ENCODE results near the gene MOCS1.

Gene MOCS1

DNA sequence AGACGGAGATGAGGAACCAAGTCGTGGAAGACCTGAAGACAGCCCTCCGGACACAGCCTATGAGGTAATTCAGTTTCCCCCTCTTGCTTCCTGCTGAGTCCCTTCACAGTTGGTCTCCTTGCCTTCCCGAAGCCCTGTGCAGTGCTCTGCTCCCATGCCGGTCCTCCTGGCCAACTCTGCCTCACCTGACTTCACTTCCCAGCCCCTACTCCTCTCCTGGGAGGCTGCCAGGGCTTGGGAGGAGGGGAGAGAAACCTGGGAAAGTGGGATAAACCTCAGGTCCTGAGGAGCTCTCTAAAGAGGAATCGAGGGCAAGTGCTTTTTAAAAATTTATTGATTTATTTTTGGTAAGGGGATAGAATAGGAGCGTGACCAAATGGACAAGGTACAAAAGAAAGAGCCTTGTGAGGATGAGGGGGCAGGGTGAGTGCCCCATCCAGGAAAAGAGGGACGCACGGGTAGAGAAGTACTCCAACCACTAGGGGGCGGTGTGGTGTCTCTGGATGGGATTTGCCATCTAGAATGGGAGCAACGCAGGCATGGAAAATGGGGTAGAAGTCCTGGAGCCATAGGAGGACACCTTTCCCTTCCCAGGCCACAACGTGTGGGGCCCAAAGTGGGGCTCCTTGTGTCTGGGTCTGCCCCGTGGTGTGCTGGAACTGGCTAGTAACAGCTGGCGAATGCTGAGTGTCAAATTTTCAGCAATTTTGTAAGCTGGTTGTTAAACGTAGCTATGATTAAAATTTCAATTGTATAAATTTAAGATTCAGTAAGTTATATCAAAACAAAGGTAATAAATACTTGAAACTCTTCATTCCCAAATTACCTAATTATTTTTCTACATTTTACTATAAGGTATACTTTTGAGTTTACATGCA, 69.0 kb downstream of the MOCS1 start:
- DNase-seq, result no peak

DNA sequence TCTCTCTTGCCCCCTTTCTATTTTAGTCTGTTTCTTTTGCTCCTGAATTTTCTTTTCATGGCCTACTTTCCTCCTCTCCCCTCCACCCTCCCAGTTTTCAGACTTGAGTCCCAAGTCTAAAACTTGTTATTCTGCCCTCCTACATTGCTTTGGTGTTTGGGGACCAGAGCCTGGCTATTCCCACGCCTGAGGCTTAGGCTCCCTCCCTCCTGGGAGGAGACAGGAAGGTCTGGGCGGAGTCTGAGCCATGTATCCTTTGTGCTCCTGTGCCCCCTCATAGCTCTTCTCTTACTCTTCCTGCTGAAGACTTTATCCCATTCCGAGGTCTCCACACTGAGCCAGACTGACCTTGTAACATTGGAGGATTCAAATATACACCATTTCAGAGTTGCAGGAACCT, 72.6 kb downstream of the MOCS1 start:
- no peak for DNase-seq

DNA sequence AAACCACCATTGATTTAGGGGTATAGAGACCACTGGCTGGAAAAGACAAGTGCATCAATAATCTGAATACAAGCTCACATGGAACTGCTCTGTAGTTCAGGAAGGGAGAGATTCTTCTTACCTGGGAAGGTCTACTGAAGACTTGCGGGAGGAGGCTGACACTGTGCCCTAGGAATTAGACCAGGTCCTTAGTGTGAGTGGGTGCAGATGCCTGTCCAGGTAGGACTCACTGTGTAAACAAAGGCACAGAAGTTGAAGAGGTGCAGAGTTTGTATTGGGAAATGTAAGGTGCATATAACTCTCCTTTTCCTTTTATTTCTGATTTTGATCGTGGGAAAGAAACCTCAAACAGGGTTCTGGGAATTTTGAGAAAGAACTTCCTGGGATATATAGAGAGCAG, 75.2 kb downstream of the MOCS1 start:
- no peak for DNase-seq

DNA sequence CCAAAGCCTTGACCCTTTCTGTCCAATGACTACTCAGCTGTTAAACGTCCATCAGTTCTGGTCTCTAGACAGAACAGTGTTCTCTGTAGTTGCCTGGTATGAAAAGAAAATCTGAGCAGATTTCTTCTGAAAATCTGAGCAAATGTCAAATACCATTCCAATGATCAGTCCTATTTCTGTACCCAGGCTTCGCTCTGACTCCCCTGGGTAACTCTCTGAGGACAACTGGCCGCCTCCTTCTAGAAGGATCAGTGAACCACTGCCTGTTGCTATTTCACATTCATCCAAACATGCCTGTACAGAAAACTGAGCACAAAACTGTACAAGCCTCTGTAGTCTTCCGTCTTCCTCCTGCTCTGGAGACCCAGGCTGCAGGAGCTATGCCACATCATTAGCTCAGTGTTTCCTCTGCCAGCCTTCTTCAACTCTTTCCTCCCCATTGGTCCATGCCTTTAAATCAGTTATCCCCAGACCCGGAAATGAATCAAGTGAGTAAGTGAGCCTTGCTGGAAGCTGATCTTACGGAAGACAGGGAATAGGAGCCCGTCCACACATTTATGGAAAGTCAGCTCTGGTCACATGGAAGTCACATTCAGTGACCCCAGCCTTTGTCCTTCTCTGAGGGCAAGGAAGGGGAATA, 78.8 kb downstream of the MOCS1 start:
- DNase-seq, result no peak
